VCaP (cell line): ENCODE results near the gene TAP2.

Experiments used
- H3K27ac ChIP-seq: fragments of 450-650 bp; 2 replicates; pipeline ENCODE4 v1.5.1; 2017
- TF ChIP-seq, protein P1 (sequence below): fragments of 450-650 bp; conservative IDR thresholded peaks from 2 replicates; pipeline ENCODE4 v1.5.1; 2017; ENCODE audit warnings: mild to moderate bottlenecking, moderate library complexity

The TAP2 gene

DNA sequence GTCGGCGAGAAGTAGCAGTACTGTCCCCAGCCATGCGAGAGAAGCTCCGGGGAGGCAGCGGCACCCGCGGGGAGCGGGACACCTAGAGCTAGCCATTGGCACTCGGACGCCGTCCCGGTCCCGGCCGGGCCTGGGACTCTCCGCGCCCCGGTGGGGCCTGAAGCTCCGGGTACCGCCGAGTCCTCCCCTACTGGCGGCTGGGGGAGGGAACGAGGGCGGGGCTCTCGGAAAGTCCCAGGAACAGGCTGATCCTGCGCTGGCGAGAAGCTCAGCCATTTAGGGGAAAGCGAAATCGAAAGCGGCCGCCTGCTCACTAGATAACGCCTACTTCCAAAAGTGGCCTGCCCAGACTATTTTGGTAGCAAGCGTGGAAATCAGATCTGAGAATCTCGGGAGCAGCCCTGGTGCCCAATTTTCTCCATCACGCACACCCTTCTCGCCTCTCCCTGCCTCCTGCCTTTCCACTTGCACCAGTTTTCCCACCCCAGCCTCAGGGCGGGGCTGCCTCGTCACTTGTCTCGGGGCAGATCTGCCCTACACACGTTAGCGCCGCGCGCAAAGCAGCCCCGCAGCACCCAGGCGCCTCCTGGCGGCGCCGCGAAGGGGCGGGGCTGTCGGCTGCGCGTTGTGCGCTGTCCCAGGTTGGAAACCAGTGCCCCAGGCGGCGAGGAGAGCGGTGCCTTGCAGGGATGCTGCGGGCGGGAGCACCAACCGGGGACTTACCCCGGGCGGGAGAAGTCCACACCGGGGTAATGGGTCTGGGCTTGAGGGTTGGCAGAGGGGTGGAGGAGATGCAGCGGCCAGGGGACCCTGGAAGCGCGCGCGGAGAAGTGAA is 15.2 kb upstream of the TAP2 start, which contains the start of the genes PSMB9 and TAP1:
Gene PSMB9 (plus strand): TSS at position 652 of the 835 bp plus-strand sequence. CDS start 38 bp downstream, at position 690.
Gene TAP1 (minus strand): TSS at position 164 of the 835 bp plus-strand sequence. CDS start 68 bp downstream, at position 96.
- TF ChIP-seq, protein P1, sequence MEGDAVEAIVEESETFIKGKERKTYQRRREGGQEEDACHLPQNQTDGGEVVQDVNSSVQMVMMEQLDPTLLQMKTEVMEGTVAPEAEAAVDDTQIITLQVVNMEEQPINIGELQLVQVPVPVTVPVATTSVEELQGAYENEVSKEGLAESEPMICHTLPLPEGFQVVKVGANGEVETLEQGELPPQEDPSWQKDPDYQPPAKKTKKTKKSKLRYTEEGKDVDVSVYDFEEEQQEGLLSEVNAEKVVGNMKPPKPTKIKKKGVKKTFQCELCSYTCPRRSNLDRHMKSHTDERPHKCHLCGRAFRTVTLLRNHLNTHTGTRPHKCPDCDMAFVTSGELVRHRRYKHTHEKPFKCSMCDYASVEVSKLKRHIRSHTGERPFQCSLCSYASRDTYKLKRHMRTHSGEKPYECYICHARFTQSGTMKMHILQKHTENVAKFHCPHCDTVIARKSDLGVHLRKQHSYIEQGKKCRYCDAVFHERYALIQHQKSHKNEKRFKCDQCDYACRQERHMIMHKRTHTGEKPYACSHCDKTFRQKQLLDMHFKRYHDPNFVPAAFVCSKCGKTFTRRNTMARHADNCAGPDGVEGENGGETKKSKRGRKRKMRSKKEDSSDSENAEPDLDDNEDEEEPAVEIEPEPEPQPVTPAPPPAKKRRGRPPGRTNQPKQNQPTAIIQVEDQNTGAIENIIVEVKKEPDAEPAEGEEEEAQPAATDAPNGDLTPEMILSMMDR, result peak; percentile 83
- peak within 1 kb of the TSS; percentile 83 for H3K27ac ChIP-seq

DNA sequence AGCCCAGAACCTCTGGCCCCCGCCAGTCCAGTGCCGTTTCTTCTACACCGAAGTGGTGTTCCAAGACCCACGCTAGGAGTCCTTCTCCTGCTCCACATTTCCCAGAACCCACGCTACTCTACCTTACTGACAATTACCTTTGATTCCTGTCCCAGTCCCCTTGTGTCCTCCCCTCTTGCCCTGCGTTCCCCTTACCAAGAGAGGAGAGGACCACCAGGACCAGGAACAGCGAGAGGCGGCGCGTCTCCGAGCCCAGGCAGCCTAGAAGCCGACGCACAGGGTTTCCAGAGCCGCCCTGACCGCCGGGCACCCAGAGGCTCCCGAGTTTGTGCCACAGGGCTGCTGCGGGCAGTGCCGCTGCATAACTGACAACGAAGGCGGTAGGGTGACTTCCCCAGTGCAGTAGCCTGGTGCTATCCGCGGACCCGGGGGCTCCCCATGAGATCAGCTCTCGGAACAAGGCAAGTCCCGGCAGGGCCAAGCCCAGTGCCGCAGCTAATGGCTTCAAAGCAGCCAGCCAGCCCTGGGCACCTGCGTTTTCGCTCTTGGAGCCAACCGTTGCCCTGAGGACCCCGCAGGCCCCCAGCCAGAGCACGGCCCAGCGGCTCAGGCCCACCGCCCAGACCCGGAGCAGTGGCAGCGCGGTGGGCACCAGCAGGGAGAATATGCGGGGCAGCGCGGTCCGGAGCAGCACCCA is 14.5 kb upstream of the TAP2 start:
- TF ChIP-seq, protein P1, result no peak
- H3K27ac ChIP-seq, result peak overlapping the region; percentile 83

GRCh38 chr6:32852018-32852843 is 13.7 kb upstream of the TAP2 start:
- peak overlapping the region; percentile 83 for H3K27ac ChIP-seq
- TF ChIP-seq, protein P1, result no peak

DNA sequence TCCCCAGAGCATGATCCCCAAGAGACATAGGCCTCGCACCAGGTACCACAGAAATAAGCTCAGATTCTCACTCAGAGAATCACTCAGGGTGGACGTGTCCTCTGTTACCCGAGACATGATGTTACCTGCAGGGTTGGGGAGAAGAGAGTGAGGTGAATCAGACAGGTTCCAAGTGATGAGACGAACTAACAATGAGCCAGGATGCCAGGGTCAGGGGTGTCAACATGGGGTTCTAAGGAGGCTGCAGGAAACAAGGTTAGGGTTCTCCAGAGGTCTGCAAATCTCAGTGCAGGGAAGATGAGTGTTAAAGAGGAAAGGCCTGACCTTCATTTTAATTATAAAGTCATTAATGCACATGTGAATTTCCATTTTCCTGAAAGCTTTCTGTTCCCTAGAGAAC is 12.5 kb upstream of the TAP2 start:
- no peak overlapping the region for H3K27ac ChIP-seq
- TF ChIP-seq, protein P1, result no peak

DNA sequence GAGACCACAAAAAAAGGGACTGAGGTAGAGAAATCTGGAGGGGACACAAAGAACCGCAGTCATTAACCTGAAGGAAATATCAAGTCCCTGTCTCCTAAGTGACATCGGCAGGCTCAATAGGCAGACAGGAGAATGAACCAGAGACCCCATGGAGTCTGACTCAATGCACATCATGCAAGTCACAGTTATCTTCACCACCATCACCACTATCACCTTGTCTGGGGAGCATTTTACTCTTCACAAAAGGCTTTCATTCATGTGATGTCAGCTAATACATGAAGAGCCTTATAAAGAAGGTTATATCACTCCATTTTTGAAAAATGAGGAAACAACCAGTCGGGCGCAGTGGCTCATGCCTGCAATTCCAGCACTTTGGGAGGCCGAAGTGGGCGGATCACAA is 10.6 kb upstream of the TAP2 start:
- no peak overlapping the region for H3K27ac ChIP-seq
- TF ChIP-seq, protein P1, result no peak

DNA sequence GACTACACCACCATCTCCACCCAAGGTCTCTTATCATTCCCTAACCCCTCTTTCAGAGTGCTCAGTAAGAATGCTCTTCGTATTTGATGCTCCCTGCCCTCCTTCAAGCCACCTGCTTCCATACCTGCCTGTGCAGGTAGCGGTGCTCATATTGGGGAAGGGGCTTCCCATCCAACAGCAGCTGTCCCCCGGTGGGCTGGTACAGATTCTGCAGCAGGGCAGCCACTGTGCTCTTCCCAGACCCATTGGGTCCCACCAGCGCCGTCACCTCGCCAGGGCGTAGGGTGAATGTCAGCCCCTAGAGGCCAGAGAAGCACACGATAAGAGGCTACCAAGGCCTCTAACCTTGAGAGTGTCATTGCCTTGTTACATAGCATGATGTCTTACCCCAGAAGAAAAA is 9.3 kb upstream of the TAP2 start:
- TF ChIP-seq, protein P1, result no peak
- H3K27ac ChIP-seq, result no peak overlapping the region
